ENCODE results near the gene YPEL1. TPM values are rescaled to one million over a fixed set of nuclear protein-coding genes. Genes with fewer than 3 reads are reported as not detected.

The YPEL1 gene
- total and polyA plus RNA-seq, 11 donors, result 2.5 to 10.0 (median 7.3) TPM

DNA sequence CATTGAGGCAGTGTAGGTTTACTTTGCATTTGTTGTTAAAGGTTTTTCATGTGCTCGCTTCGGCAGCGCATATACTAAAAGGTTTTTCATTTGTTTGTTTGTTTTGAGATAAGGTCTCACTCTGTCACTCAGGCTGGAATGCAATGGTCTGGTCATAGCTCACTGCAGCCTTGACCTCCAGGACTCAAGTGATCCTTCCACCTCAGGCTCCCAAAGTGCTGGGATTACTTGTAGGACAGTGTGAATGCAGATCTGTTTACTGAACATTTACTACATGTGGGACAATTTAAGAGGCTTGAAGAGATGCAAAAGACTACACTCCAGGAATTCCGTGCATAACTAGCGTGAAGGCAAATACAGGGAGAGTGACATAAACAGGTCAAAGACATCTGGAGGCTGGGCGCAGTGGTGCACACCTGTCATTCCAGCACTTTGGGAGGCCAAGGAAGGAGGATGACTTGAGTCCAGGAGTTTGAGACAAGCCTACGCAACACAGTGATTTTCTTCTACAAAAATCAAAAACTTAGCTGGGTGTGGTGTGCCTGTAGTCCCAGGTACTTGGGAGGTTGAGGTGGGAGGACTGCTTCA lies 34.1 kb downstream of the YPEL1 start:
- no peak for TF ChIP-seq POLR2A (IDR thresholded peaks at IDR 0.05)
- TF ChIP-seq, protein P1, sequence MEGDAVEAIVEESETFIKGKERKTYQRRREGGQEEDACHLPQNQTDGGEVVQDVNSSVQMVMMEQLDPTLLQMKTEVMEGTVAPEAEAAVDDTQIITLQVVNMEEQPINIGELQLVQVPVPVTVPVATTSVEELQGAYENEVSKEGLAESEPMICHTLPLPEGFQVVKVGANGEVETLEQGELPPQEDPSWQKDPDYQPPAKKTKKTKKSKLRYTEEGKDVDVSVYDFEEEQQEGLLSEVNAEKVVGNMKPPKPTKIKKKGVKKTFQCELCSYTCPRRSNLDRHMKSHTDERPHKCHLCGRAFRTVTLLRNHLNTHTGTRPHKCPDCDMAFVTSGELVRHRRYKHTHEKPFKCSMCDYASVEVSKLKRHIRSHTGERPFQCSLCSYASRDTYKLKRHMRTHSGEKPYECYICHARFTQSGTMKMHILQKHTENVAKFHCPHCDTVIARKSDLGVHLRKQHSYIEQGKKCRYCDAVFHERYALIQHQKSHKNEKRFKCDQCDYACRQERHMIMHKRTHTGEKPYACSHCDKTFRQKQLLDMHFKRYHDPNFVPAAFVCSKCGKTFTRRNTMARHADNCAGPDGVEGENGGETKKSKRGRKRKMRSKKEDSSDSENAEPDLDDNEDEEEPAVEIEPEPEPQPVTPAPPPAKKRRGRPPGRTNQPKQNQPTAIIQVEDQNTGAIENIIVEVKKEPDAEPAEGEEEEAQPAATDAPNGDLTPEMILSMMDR (IDR thresholded peaks at IDR 0.05), result no peak
- intact Hi-C loops (cut with DNase I), result no loop called here
- Histone ChIP-seq H3K4me1 (peaks cover 6 to 29% (median 26%) of the 10 kb centered on the region in 12 donors), H3K27me3 (no peaks in the 10 kb centered on the region), H3K4me3 (no peak overlapping the region), H3K9me3 (no peaks in the 10 kb centered on the region), H3K27ac (no peak overlapping the region), H3K36me3 (peaks cover 0 to 53% (median 27%) of the 10 kb centered on the region in 9 donors)
- no peak for DNase-seq
- whole genome bisulfite sequencing, 4 donors, result 95 to 99% (median 95%) methylated on average over 7 of the region's 7 CpGs
- no peak for ATAC-seq

DNA sequence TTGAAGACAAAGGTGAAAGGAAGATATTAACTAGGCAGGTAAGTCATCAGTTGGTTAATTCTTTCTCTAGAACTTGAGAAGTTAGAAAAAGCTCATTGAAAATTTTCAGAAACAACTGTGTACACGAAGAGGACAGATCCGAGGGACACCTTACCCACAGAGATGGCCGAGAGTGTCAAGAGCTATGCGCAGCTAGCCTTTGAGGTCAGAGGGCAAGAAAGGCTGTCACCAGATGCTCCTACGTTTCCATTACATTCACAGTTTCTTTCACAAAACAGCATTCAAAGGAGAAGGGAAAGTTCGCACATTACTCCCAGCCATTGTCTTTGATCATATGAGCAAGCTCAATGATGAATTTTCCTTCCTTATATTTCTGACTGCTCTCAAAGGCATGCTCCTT lies 34.8 kb downstream of the YPEL1 start:
- intact Hi-C loops (cut with DNase I), result no loop called here
- Histone ChIP-seq H3K27me3 (no peaks in the 10 kb centered on the region), H3K36me3 (peaks cover 0 to 59% (median 32%) of the 10 kb centered on the region in 9 donors), H3K27ac (no peak overlapping the region), H3K4me3 (no peak overlapping the region), H3K9me3 (no peaks in the 10 kb centered on the region), H3K4me1 (peaks cover 6 to 29% (median 26%) of the 10 kb centered on the region in 12 donors)
- TF ChIP-seq, protein P1 (IDR thresholded peaks at IDR 0.05), result no peak
- no peak for TF ChIP-seq POLR2A (IDR thresholded peaks at IDR 0.05)
- DNase-seq (no peak), ATAC-seq (no peak)
- 93 to 98% (median 96%) methylated on average over 6 of the region's 6 CpGs for WGBS, 4 donors

DNA sequence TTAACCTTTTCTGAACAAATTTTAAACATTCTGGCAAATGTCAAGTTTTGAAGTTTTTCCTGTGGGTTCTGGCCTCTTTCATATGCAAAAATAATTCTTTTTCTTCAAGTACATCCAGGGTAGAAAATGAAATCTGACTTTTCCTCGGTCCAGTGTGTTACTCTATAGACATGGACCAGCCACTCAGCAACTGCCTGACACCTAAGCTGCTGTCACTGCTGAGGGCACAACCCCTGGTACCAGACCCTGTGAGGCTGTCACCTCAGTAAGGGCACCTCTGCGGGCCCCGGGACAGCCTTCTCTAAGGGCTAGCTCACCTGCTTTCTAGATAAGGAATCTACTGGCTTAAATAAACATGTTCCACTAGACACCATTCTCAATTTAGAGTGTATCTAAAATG lies 36.0 kb downstream of the YPEL1 start:
- no peaks in the 10 kb centered on the region for H3K27me3 ChIP-seq
- no peaks in the 10 kb centered on the region for H3K9me3 ChIP-seq
- TF ChIP-seq, protein P1 (IDR thresholded peaks at IDR 0.05), result no peak
- TF ChIP-seq POLR2A (IDR thresholded peaks at IDR 0.05), result no peak
- DNase-seq, result no peak
- intact Hi-C loops (cut with DNase I), result no loop called here
- WGBS, 4 donors, result 35 to 67% (median 53%) methylated on average over 3 of the region's 3 CpGs
- H3K36me3 ChIP-seq, result peaks cover 0 to 70% (median 35%) of the 10 kb centered on the region in 9 donors
- no peak for ATAC-seq
- peak overlapping the region in 7 of 12 donors; percentile 22 to 78 (median 58) for H3K27ac ChIP-seq
- peaks cover 6 to 29% (median 26%) of the 10 kb centered on the region in 12 donors for H3K4me1 ChIP-seq
- H3K4me3 ChIP-seq, result no peak overlapping the region

DNA sequence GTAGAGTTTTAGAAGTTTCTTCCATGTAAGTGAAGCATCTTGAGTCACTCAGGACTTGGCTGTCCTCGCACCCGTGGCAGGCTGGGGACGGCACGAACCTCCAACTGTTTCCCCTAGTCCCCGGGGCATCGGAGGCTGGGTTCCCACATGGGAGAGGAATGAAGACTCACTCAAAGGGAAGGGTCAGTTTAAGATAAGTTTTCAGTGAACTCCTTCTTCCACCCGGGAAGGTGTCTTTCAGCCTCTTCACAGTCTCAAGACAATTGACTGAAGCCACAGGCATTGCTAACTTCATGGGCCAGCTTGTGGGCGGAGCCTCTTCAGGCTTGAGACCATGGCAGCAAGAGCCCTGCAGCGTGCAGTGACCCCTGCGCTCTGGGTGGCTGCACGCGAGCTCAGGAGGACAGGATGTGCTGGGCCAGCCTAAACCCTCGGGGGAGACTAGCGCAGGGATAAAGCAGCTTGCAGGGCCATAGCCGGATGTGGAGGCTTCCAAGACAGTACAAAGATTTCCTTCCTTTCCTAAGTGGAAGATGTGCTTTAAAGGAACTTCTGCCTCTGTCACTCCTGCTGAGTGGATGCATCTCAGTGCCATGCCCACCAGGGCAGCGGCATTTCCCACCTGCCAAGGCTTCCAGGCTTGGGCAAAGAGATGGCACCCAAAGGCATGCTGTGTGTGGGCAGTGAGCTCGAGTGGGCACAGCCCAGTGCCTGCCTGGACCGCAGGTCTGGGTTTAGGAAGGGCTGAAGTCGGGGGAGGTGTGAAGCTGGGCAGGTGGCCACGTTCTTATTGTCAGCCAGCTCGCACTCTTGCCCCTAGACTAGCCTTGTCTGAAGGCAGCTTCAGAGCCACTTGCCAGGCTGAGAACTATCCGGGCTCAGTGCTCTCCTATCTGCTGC lies 36.9 kb downstream of the YPEL1 start:
- WGBS, 4 donors, result 34 to 50% (median 42%) methylated on average over 19 to 22 of the region's 22 CpGs
- Histone ChIP-seq H3K9me3 (no peaks in the 10 kb centered on the region), H3K36me3 (peaks cover 0 to 76% (median 45%) of the 10 kb centered on the region in 9 donors), H3K27me3 (no peaks in the 10 kb centered on the region), H3K4me3 (no peak overlapping the region), H3K27ac (peak overlapping the region; percentile 24 to 82 (median 75)), H3K4me1 (peaks cover 6 to 29% (median 26%) of the 10 kb centered on the region in 12 donors)
- ATAC-seq (peak; percentile 53 to 68 (median 55)), DNase-seq (peak; percentile 46 to 86 (median 77))
- intact Hi-C loops (cut with DNase I), result no loop called here
- TF ChIP-seq POLR2A (IDR thresholded peaks at IDR 0.05), result no peak
- TF ChIP-seq, protein P1 (IDR thresholded peaks at IDR 0.05), result no peak

Measured in heart left ventricle (tissue), 16 donors.